Small intestine (tissue), 7 donors: ENCODE data around the gene AMIGO1. TPM values are rescaled to one million over a fixed set of nuclear protein-coding genes. Genes with fewer than 3 reads are reported as not detected.

Source experiments
- DNase-seq, 2 donors: peaks; one replicate each; pipeline versions ENCODE4 v3.0.0 to v3.0.0-alpha.2; 2013
- FAIRE-seq: peaks from 2 replicates; lab custom pipeline; 2012; peaks lifted over from hg19 to GRCh38; lab: Jason Lieb, UNC
- H3K27ac ChIP-seq, 3 donors: one replicate each; pipeline ENCODE4 v1.5.1; 2013; ENCODE audit warnings: low read length in 2 of 3, mild to moderate bottlenecking in 2 of 3, control low read depth in 1 of 3, inconsistent platforms in 1 of 3, low read depth in 1 of 3, moderate library complexity in 1 of 3
- H3K27me3 ChIP-seq, 3 donors: one replicate each; pipeline ENCODE4 v1.6.1; 2013; ENCODE audit warnings: low read length in 3 of 3, inconsistent platforms in 1 of 3; ENCODE audit not compliant: control insufficient read depth in 3 of 3, insufficient read depth in 3 of 3
- H3K36me3 ChIP-seq, 3 donors: one replicate each; pipeline ENCODE4 v1.6.1; 2013; ENCODE audit warnings: low read length in 3 of 3, inconsistent platforms in 1 of 3, low read depth in 1 of 3, mild to moderate bottlenecking in 1 of 3, moderate library complexity in 1 of 3; ENCODE audit not compliant: control insufficient read depth in 3 of 3, insufficient read depth in 2 of 3
- H3K4me1 ChIP-seq, 3 donors: one replicate each; pipeline ENCODE4 v1.6.1; 2013; ENCODE audit warnings: low read length in 2 of 3, inconsistent platforms in 1 of 3, low read depth in 1 of 3, mild to moderate bottlenecking in 1 of 3, moderate library complexity in 1 of 3; ENCODE audit not compliant: control insufficient read depth in 3 of 3, insufficient read depth in 2 of 3
- H3K4me3 ChIP-seq, 3 donors: one replicate each; pipeline ENCODE4 v1.5.1; 2013; ENCODE audit warnings: low read length in 3 of 3, control low read depth in 1 of 3, inconsistent platforms in 1 of 3, low read depth in 1 of 3, mild to moderate bottlenecking in 1 of 3, moderate library complexity in 1 of 3
- H3K9me3 ChIP-seq, 2 donors: one replicate each; pipeline ENCODE4 v1.6.1; 2013; ENCODE audit warnings: low read depth in 1 of 2, low read length in 1 of 2; ENCODE audit not compliant: control insufficient read depth in 2 of 2, insufficient read depth in 1 of 2
- WGBS, 3 donors: extraction: QIAGEN DNeasy Blood & Tissue Kit; methylation state at CpG; one replicate each; pipeline ENCODE4 v1.1.7; 2013; 5-methylcytosine and 5-hydroxymethylcytosine counted together
- polyA plus RNA-seq, 4 donors: library from polyadenylated mRNA; stranded (reverse) in 3 of 4; unstranded in 1 of 4; fragments of 200-250 nt in 3 of 4; fragments of 120-200 nt in 1 of 4; gene quantifications; one replicate each; pipeline versions ENCODE4 v1.2.1 to v1.2.3, GENCODE V29; 2013
- donor health status: healthy with polysubstance abuse.
- donor health status: control.
- donor health status: control.
- donor health status: Bipolar disorder and iron deficiency.
- donor health status: healthy.

The AMIGO1 gene
- polyA plus RNA-seq, 4 donors: 1.3 to 2.9 (median 2.2) TPM

DNA sequence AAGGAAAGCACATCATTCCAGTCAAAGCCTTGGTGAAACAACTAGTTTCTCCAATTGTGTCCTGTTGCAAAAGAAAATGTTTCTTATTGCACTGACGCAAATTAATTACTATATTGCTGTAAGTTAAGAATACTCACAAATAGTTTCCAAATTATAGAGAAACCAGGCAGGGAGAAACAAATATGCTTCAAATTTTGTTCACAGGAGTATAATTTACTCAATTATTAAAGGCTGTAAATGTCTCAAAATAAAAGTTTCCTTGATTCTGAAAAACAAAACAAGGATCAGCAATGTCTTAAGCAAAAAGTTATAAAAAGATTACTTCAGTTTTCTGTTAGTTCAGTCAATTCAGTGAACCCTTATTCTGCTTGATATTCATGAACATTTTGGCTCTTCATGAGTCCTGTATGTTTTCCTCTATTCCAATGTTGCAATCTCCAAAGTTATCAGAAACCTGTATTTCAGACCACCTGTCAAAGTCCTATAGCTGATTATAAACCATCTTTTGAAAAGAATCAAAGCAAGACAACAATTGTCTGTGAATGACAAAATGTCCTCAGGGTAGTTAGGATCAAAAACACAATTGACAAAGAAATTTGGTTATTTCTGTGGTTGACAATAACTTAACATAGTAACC, 54.9 kb downstream of the AMIGO1 start:
- H3K27ac ChIP-seq: no peak overlapping the region
- no peak overlapping the region for H3K4me3 ChIP-seq
- WGBS, 3 donors: 94 to 100% (median 97%) methylated on average over 1 of the region's 1 CpG
- no peaks in the 10 kb centered on the region for H3K36me3 ChIP-seq
- H3K4me1 ChIP-seq: no peaks in the 10 kb centered on the region
- peaks cover 0 to 5% of the 10 kb centered on the region in 2 donors for H3K9me3 ChIP-seq
- no peak for FAIRE-seq
- peaks cover 0 to 5% (median 2%) of the 10 kb centered on the region in 3 donors for H3K27me3 ChIP-seq
- DNase-seq: no peak

Other genes with a start within 250 kb of the AMIGO1 start
- gene PSRC1, start 226.6 kb downstream of the AMIGO1 start, polyA plus RNA-seq: 10 to 100 TPM in 2 of 4 donors, 1 to 10 TPM in 1, under 1 TPM in 1; 0.67 to 15.5 (median 8.0) TPM
- 10 to 100 TPM in 1 of 4 donors, under 1 TPM in 1, not detected in 2; 0.16 to 24.1 TPM for gene MYBPHL, start 202.7 kb downstream of the AMIGO1 start, polyA plus RNA-seq
- gene SORT1, start 111.8 kb downstream of the AMIGO1 start, polyA plus RNA-seq: 10 to 100 TPM in 3 of 4 donors, 1 to 10 TPM in 1; 7.0 to 51.5 (median 23.6) TPM
- 100 to 1,000 TPM in 3 of 4 donors, 10 to 100 TPM in 1; 99.3 to 113 (median 104) TPM for gene PSMA5, start 83.3 kb downstream of the AMIGO1 start, polyA plus RNA-seq
- under 1 TPM in 2 of 4 donors, not detected in 2; 0.65 to 0.67 TPM for gene SYPL2, start 43.2 kb downstream of the AMIGO1 start, polyA plus RNA-seq
- gene ATXN7L2, start 25.8 kb downstream of the AMIGO1 start, polyA plus RNA-seq: 1 to 10 TPM; 4.8 to 8.9 (median 6.2) TPM
- gene CYB561D1, start 15.6 kb downstream of the AMIGO1 start, polyA plus RNA-seq: 1 to 10 TPM; 5.1 to 8.6 (median 7.2) TPM
- under 1 TPM in 2 of 4 donors, not detected in 2; 0.09 to 0.64 TPM for gene GPR61, start 30.1 kb upstream of the AMIGO1 start, polyA plus RNA-seq
- gene GNAI3, start 38.9 kb upstream of the AMIGO1 start, polyA plus RNA-seq: 1 to 10 TPM; 3.0 to 7.4 (median 4.1) TPM
- gene GNAT2, start 109.9 kb upstream of the AMIGO1 start, polyA plus RNA-seq: under 1 TPM in 2 of 4 donors, not detected in 2; 0.04 to 0.28 TPM
- 10 to 100 TPM; 25.9 to 50.8 (median 35.2) TPM for gene AMPD2, start 110.1 kb upstream of the AMIGO1 start, polyA plus RNA-seq
- gene GSTM4, start 146.4 kb upstream of the AMIGO1 start, polyA plus RNA-seq: 100 to 1,000 TPM in 3 of 4 donors, 10 to 100 TPM in 1; 81.9 to 316 (median 206) TPM
- gene GSTM2, start 158.3 kb upstream of the AMIGO1 start, polyA plus RNA-seq: 100 to 1,000 TPM in 1 of 4 donors, 10 to 100 TPM in 3; 29.4 to 170 (median 54.2) TPM
- 100 to 1,000 TPM in 2 of 4 donors, 1 to 10 TPM in 1, under 1 TPM in 1; 0.97 to 175 (median 51.6) TPM for gene GSTM1, start 178.1 kb upstream of the AMIGO1 start, polyA plus RNA-seq
- gene GSTM5, start 202.5 kb upstream of the AMIGO1 start, polyA plus RNA-seq: 1 to 10 TPM in 3 of 4 donors, not detected in 1; 1.1 to 4.4 (median 3.0) TPM
- 100 to 1,000 TPM in 2 of 4 donors, 10 to 100 TPM in 2; 71.6 to 169 (median 118) TPM for gene GSTM3, start 231.3 kb upstream of the AMIGO1 start, polyA plus RNA-seq